ENCODE measurements around the gene RALGAPA1.

The RALGAPA1 gene

GRCh38 chr14:35576856-35577255 is 232.2 kb downstream of the RALGAPA1 start:
- TF ChIP-seq CTCF (IDR thresholded peaks at IDR 0.05; ENCODE audit: low read length) = no peak
- H2AFZ ChIP-seq (ENCODE audit: low read length) = no peak overlapping the region
- no peak for DNase-seq
- no peaks in the 10 kb centered on the region for H3K27me3 ChIP-seq (replicated peaks; ENCODE audit: insufficient read depth, low read length)
- no peaks in the 10 kb centered on the region for H3K9me3 ChIP-seq (replicated peaks; ENCODE audit: insufficient read depth, low read length)
- H3K9me2 ChIP-seq (replicated peaks; ENCODE audit: insufficient read depth, low read length) = no peaks in the 10 kb centered on the region
- no peaks in the 10 kb centered on the region for H3K79me2 ChIP-seq (ENCODE audit: low read length)
- H3K4me3 ChIP-seq (ENCODE audit: low read length) = no peak overlapping the region
- no peak overlapping the region for H3K4me2 ChIP-seq (ENCODE audit: low read depth, low read length)
- no peaks in the 10 kb centered on the region for H3F3A ChIP-seq (ENCODE audit: insufficient read depth, low read length)
- no peaks in the 10 kb centered on the region for H4K20me1 ChIP-seq (ENCODE audit: insufficient read depth, low read length)
- 0 out of 2 replicates have a peak, but pooled peaks cover 5% of the 10 kb centered on the region for H3K4me1 ChIP-seq (ENCODE audit: low read length)
- no peaks in the 10 kb centered on the region for H3K36me3 ChIP-seq (replicated peaks; ENCODE audit: insufficient read depth, low read length)
- no peak overlapping the region for H3K27ac ChIP-seq (ENCODE audit: low read length)
- H3K9ac ChIP-seq (ENCODE audit: low read length) = no peak overlapping the region

- Histone ChIP-seq H3K79me2 (ENCODE audit: low read length) (no peaks in the 10 kb centered on the region), H2AFZ (ENCODE audit: low read length) (no peak overlapping the region), H3K4me1 (ENCODE audit: low read length) (0 out of 2 replicates have a peak, but pooled peaks cover 6% of the 10 kb centered on the region), H3K27me3 (replicated peaks; ENCODE audit: insufficient read depth, low read length) (no peaks in the 10 kb centered on the region), H3K27ac (ENCODE audit: low read length) (no peak overlapping the region), H4K20me1 (ENCODE audit: insufficient read depth, low read length) (no peaks in the 10 kb centered on the region), H3K4me2 (ENCODE audit: low read depth, low read length) (no peak overlapping the region), H3K36me3 (replicated peaks; ENCODE audit: insufficient read depth, low read length) (no peaks in the 10 kb centered on the region), H3K9me3 (replicated peaks; ENCODE audit: insufficient read depth, low read length) (no peaks in the 10 kb centered on the region), H3F3A (ENCODE audit: insufficient read depth, low read length) (no peaks in the 10 kb centered on the region), H3K4me3 (ENCODE audit: low read length) (no peak overlapping the region), H3K9me2 (replicated peaks; ENCODE audit: insufficient read depth, low read length) (no peaks in the 10 kb centered on the region), H3K9ac (ENCODE audit: low read length) (no peak overlapping the region)
- DNase-seq = no peak
- TF ChIP-seq EZH2 (optimal IDR thresholded peaks at IDR 0.05; ENCODE audit: low read depth, low read length) (no peak), CTCF (IDR thresholded peaks at IDR 0.05; ENCODE audit: low read length) (no peak), EZH2phosphoT487 (IDR thresholded peaks at IDR 0.05; ENCODE audit: low read length) (no peak)
Observed at GRCh38 chr14:35576260-35576659, 232.8 kb downstream of the RALGAPA1 start.

GRCh38 chr14:35573911-35574310 is 235.2 kb downstream of the RALGAPA1 start:
- Histone ChIP-seq H4K20me1 (ENCODE audit: insufficient read depth, low read length) (no peaks in the 10 kb centered on the region), H3K9me3 (replicated peaks; ENCODE audit: insufficient read depth, low read length) (no peaks in the 10 kb centered on the region), H3K4me1 (ENCODE audit: low read length) (0 out of 2 replicates have a peak, but pooled peaks cover 6% of the 10 kb centered on the region), H3K27ac (ENCODE audit: low read length) (no peak overlapping the region), H3K27me3 (replicated peaks; ENCODE audit: insufficient read depth, low read length) (no peaks in the 10 kb centered on the region), H2AFZ (ENCODE audit: low read length) (no peak overlapping the region), H3K79me2 (ENCODE audit: low read length) (no peaks in the 10 kb centered on the region), H3K9me2 (replicated peaks; ENCODE audit: insufficient read depth, low read length) (no peaks in the 10 kb centered on the region), H3K9ac (ENCODE audit: low read length) (no peak overlapping the region), H3K4me2 (ENCODE audit: low read depth, low read length) (no peak overlapping the region), H3F3A (ENCODE audit: insufficient read depth, low read length) (no peaks in the 10 kb centered on the region), H3K4me3 (ENCODE audit: low read length) (no peak overlapping the region), H3K36me3 (replicated peaks; ENCODE audit: insufficient read depth, low read length) (no peaks in the 10 kb centered on the region)
- no peak for DNase-seq
- TF ChIP-seq EZH2phosphoT487 (IDR thresholded peaks at IDR 0.05; ENCODE audit: low read length) (no peak), CTCF (IDR thresholded peaks at IDR 0.05; ENCODE audit: low read length) (no peak), EZH2 (optimal IDR thresholded peaks at IDR 0.05; ENCODE audit: low read depth, low read length) (no peak)

Measured in MM.1S (cell line).